ENCODE measurements around the gene CHSY1.

Gene CHSY1

GRCh38 chr15:101161656-101162055 lies 90.2 kb downstream of the CHSY1 start:
- no peaks in the 10 kb centered on the region; the same call in 1 of the 2 replicates for H3K4me1 ChIP-seq (ENCODE audit: control insufficient read depth, insufficient read depth, low read length)
- H3K4me3 ChIP-seq (ENCODE audit: low read length) = no peak overlapping the region
- H3K9me3 ChIP-seq (ENCODE audit: control insufficient read depth, insufficient read depth, low read length) = no peaks in the 10 kb centered on the region
- no peaks in the 10 kb centered on the region for H3K36me3 ChIP-seq (ENCODE audit: control insufficient read depth, insufficient read depth, low read length)
- H3K27me3 ChIP-seq (ENCODE audit: control insufficient read depth, insufficient read depth, low read length) = no peaks in the 10 kb centered on the region
- WGBS (ENCODE audit: insufficient coverage, insufficient read length) = no CpG with 5 or more reads among the region's 8 CpGs
- no peak overlapping the region for H3K27ac ChIP-seq (ENCODE audit: low read length)
- DNase-seq (ENCODE audit: low read depth, low spot score) = no peak

DNA sequence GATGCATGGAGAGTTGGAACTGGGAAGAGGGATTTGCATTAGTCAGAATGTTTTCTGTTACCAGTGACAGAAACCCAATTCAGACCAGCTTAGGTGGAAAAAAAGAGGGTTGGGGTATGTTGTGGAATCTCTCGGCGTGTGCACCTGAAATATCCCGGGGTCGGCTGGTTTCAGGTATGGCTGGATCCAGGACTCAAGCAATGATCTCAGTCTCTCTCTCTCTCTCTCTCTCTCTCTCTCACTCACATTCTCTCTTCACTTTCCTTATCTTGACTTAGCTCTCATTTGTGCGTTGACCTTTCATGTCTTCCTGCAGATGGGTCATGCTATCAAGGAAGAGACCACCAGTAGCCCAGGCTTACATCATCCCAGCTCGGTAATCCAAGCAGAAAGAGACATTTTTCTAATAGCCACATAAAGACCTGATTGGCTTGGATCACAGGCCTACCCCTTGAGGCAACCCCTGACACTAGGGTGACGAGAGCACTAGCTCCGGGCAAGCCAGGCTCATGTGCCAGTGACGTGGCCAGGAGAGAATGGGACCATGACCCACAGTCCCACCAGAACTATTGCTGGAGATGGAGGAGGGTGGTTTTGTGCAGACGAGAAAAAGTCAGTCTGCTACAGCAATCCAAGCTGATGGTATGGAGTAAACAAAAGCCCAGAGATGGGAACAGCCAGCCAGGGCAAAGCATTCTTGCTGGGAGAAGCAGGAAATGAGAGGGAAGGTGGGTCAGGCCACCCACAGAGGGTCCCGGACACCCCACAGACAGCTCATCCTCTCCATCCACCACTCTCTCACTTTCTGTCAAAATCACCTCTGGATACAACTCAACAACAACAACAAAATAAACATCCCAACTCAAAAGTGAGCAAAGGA lies 91.7 kb downstream of the CHSY1 start:
- H3K4me3 ChIP-seq (ENCODE audit: low read length) = no peak overlapping the region
- whole genome bisulfite sequencing (ENCODE audit: insufficient coverage, insufficient read length) = no CpG with 5 or more reads among the region's 11 CpGs
- H3K27me3 ChIP-seq (ENCODE audit: control insufficient read depth, insufficient read depth, low read length) = no peaks in the 10 kb centered on the region
- no peak overlapping the region for H3K27ac ChIP-seq (ENCODE audit: low read length)
- no peaks in the 10 kb centered on the region; the same call in 1 of the 2 replicates for H3K4me1 ChIP-seq (ENCODE audit: control insufficient read depth, insufficient read depth, low read length)
- no peaks in the 10 kb centered on the region for H3K36me3 ChIP-seq (ENCODE audit: control insufficient read depth, insufficient read depth, low read length)
- H3K9me3 ChIP-seq (ENCODE audit: control insufficient read depth, insufficient read depth, low read length) = no peaks in the 10 kb centered on the region
- no peak for DNase-seq (ENCODE audit: low read depth, low spot score)

- Histone ChIP-seq H3K4me1 (ENCODE audit: control insufficient read depth, insufficient read depth, low read length) (no peaks in the 10 kb centered on the region; the same call in 1 of the 2 replicates), H3K27ac (ENCODE audit: low read length) (no peak overlapping the region), H3K4me3 (ENCODE audit: low read length) (no peak overlapping the region), H3K27me3 (ENCODE audit: control insufficient read depth, insufficient read depth, low read length) (no peaks in the 10 kb centered on the region), H3K9me3 (ENCODE audit: control insufficient read depth, insufficient read depth, low read length) (no peaks in the 10 kb centered on the region), H3K36me3 (ENCODE audit: control insufficient read depth, insufficient read depth, low read length) (no peaks in the 10 kb centered on the region)
- no CpG with 5 or more reads among the region's 15 CpGs for WGBS (ENCODE audit: insufficient coverage, insufficient read length)
- DNase-seq (ENCODE audit: low read depth, low spot score) = no peak
Measured at GRCh38 chr15:101159096-101159935, 92.5 kb downstream of the CHSY1 start.

GRCh38 chr15:101158166-101159095 lies 93.4 kb downstream of the CHSY1 start:
- WGBS (ENCODE audit: insufficient coverage, insufficient read length) = no CpG with 5 or more reads among the region's 30 CpGs
- Histone ChIP-seq H3K4me1 (ENCODE audit: control insufficient read depth, insufficient read depth, low read length) (no peaks in the 10 kb centered on the region; the same call in 1 of the 2 replicates), H3K27me3 (ENCODE audit: control insufficient read depth, insufficient read depth, low read length) (no peaks in the 10 kb centered on the region), H3K4me3 (ENCODE audit: low read length) (no peak overlapping the region), H3K9me3 (ENCODE audit: control insufficient read depth, insufficient read depth, low read length) (no peaks in the 10 kb centered on the region), H3K36me3 (ENCODE audit: control insufficient read depth, insufficient read depth, low read length) (no peaks in the 10 kb centered on the region), H3K27ac (ENCODE audit: low read length) (no peak overlapping the region)
- DNase-seq (ENCODE audit: low read depth, low spot score) = no peak

DNA sequence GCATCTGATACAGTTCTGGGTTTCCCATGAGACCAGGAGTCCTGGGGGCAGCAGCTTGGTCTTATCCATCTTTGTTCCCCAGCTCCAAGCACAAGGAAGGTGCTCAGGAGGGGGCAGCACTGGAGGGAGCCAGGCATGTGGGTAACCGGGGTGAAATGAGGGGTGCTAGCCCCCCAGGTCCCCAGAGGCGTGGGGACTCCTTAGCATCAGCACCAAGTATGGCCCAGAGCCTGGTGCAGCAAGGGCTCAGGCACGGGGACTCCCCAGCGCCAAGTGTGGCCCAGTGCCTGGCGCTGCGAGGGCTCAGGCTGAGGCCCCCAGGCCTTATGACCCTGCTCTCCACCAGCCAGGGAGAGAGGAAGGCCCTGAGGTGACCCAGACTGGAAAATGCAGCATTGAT lies 94.1 kb downstream of the CHSY1 start:
- Histone ChIP-seq H3K36me3 (ENCODE audit: control insufficient read depth, insufficient read depth, low read length) (no peaks in the 10 kb centered on the region), H3K4me1 (ENCODE audit: control insufficient read depth, insufficient read depth, low read length) (no peaks in the 10 kb centered on the region; the same call in 1 of the 2 replicates), H3K9me3 (ENCODE audit: control insufficient read depth, insufficient read depth, low read length) (no peaks in the 10 kb centered on the region), H3K27ac (ENCODE audit: low read length) (no peak overlapping the region), H3K27me3 (ENCODE audit: control insufficient read depth, insufficient read depth, low read length) (no peaks in the 10 kb centered on the region), H3K4me3 (ENCODE audit: low read length) (no peak overlapping the region)
- no CpG with 5 or more reads among the region's 6 CpGs for WGBS (ENCODE audit: insufficient coverage, insufficient read length)
- no peak for DNase-seq (ENCODE audit: low read depth, low spot score)

DNA sequence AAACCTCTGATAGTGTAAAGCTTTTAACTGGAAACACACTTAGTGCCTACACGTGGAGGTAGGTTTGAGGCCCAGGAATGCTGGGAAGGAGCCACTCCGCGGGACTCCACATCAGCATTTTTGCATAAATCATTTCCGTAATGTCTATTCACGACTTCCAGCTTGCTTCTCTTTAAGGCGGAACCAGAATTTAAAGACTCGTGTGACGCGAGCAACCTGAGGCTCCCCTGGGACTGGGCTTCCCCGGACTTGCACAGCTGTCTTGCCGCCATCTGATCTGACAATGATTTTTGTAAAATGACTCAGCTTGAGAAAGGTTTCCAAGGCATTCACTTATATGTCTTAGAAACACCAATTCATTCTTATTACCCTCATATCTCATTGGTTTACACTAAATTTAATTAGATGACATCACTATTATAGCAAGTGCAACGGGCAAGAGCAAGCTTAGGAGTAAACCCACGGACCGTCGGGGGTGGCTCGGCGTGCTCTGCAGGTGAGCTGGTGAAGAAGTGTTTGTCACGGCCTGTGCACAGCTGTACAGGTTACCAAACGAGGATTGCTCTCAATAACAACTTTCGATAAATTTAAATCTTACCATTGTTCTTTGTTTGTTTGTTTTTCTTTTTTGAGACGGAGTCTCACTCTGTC lies 95.2 kb downstream of the CHSY1 start:
- Histone ChIP-seq H3K4me1 (ENCODE audit: control insufficient read depth, insufficient read depth, low read length) (no peaks in the 10 kb centered on the region; the same call in 1 of the 2 replicates), H3K4me3 (ENCODE audit: low read length) (no peak overlapping the region), H3K27ac (ENCODE audit: low read length) (no peak overlapping the region), H3K27me3 (ENCODE audit: control insufficient read depth, insufficient read depth, low read length) (no peaks in the 10 kb centered on the region), H3K9me3 (ENCODE audit: control insufficient read depth, insufficient read depth, low read length) (no peaks in the 10 kb centered on the region), H3K36me3 (ENCODE audit: control insufficient read depth, insufficient read depth, low read length) (no peaks in the 10 kb centered on the region)
- no CpG with 5 or more reads among the region's 21 CpGs for WGBS (ENCODE audit: insufficient coverage, insufficient read length)
- DNase-seq (ENCODE audit: low read depth, low spot score) = no peak

DNA sequence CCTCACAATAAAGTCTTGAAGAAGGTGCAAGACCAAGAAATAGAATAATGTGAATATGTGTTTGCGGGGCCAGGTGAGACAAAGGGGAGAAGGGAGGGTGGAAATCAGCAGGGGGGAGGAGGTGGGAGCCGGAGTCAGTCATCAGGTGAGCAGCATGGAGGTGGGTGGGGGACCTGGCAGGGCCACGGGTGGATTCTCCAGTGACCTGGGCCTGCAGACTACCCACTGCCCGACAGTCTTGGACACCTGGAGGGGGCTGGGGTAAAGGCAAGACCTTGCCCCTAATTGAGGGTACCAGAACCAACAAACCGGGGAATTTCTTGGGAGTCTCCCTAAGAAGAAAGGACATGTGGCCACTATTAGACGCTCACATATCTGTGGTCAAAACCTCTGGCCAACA lies 95.8 kb downstream of the CHSY1 start:
- no peaks in the 10 kb centered on the region for H3K9me3 ChIP-seq (ENCODE audit: control insufficient read depth, insufficient read depth, low read length)
- H3K4me3 ChIP-seq (ENCODE audit: low read length) = no peak overlapping the region
- H3K27ac ChIP-seq (ENCODE audit: low read length) = no peak overlapping the region
- no peaks in the 10 kb centered on the region; the same call in 1 of the 2 replicates for H3K4me1 ChIP-seq (ENCODE audit: control insufficient read depth, insufficient read depth, low read length)
- no peak for DNase-seq (ENCODE audit: low read depth, low spot score)
- H3K36me3 ChIP-seq (ENCODE audit: control insufficient read depth, insufficient read depth, low read length) = no peaks in the 10 kb centered on the region
- no CpG with 5 or more reads among the region's 6 CpGs for WGBS (ENCODE audit: insufficient coverage, insufficient read length)
- H3K27me3 ChIP-seq (ENCODE audit: control insufficient read depth, insufficient read depth, low read length) = no peaks in the 10 kb centered on the region

DNA sequence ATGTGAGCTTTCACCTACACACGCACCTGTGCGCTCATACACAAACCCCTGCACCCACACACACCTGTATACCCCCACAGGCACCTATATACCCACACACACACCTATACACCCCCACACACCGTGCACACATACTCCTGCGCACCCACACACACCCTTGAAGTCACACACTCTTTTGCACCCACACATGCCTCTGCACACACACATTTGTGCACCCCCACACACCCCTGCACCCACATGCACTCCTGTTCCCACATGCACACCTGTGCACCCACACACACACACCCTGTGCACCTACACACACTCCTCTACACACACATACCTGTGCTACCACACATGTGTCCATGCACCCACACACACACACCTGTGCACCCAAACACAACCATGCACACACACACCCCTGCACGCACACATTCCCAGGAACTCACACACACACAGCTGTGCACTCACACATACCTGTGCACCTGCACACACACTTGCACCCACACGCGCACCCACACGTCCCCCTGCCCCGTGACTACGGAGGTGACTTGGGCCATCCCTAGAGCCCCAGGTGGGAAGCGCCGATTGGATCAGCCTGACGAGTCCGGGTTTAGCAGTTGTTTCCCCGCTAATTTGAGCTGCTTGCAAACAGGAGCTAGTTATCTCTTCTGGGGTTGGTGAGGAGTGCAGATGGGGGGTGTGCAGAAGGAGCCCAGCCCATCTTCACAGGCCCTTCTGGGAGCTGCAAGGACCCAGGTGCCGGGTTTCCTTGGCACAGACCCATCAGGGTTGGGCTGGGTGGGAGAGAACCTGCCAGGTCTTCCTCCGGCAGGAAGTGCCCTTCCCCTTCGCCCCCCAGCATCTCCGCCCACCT lies 97.8 kb downstream of the CHSY1 start:
- peaks cover 2% of the 10 kb centered on the region for H3K4me1 ChIP-seq (ENCODE audit: control insufficient read depth, insufficient read depth, low read length)
- DNase-seq (ENCODE audit: low read depth, low spot score) = no peak

DNA sequence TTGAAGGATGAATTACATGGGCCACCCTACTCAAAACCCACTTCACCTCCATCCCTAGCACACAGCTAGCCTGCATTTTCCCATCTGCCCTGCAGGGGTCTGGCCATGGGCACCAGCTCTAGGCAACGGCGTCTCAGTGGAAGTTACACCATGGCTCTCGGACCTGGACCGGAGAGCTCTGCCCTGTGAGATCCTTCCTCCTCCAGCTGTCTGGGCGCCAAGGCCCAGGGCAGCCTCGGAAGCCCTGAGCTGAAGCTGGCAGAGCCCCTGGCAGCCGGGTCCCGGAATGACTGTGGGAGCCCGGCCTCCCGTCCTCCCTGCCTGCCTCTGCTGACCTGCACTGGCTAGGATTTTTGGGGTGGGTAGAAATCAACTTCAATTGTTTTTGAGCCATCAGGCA lies 98.9 kb downstream of the CHSY1 start:
- Histone ChIP-seq H3K27ac (ENCODE audit: low read length) (no peak overlapping the region), H3K4me1 (ENCODE audit: control insufficient read depth, insufficient read depth, low read length) (peaks cover 2% of the 10 kb centered on the region), H3K4me3 (ENCODE audit: low read length) (no peak overlapping the region), H3K27me3 (ENCODE audit: control insufficient read depth, insufficient read depth, low read length) (no peaks in the 10 kb centered on the region), H3K9me3 (ENCODE audit: control insufficient read depth, insufficient read depth, low read length) (no peaks in the 10 kb centered on the region), H3K36me3 (ENCODE audit: control insufficient read depth, insufficient read depth, low read length) (no peaks in the 10 kb centered on the region)
- DNase-seq (ENCODE audit: low read depth, low spot score) = peak; percentile 45
- WGBS (ENCODE audit: insufficient coverage, insufficient read length) = no CpG with 5 or more reads among the region's 10 CpGs

More for the DNA sequence above, 97.8 kb downstream of the CHSY1 start:
- Histone ChIP-seq H3K9me3 (ENCODE audit: control insufficient read depth, insufficient read depth, low read length) (no peaks in the 10 kb centered on the region), H3K36me3 (ENCODE audit: control insufficient read depth, insufficient read depth, low read length) (no peaks in the 10 kb centered on the region), H3K27ac (ENCODE audit: low read length) (no peak overlapping the region), H3K4me3 (ENCODE audit: low read length) (no peak overlapping the region), H3K27me3 (ENCODE audit: control insufficient read depth, insufficient read depth, low read length) (no peaks in the 10 kb centered on the region)
- no CpG with 5 or more reads among the region's 19 CpGs for WGBS (ENCODE audit: insufficient coverage, insufficient read length)
